ENCODE measurements around the gene TMEM53.

- TF ChIP-seq CTCF (IDR thresholded peaks at IDR 0.05) = no peak
- TF ChIP-seq POLR2A (IDR thresholded peaks at IDR 0.05) = no peak
Observed at GRCh38 chr1:44608141-44608540, 66.1 kb downstream of the TMEM53 start.
